WTC11 (cell line): ENCODE measurements around the gene ENPP6. TPM values are rescaled to one million over a fixed set of nuclear protein-coding genes. Genes with fewer than 3 reads are reported as not detected.

Experiments
- ATAC-seq: fragments of 200-7000 bp; cut with Tn5 transposase; 2 replicates; pipeline ENCODE4 v1.10.0; 2021; ENCODE audit warnings: mild to moderate bottlenecking, moderate library complexity
- CTCF ChIA-PET: fragments of 300-600 bp; sonication (Branson Sonifier 250); formaldehyde crosslinking; loops from one replicate; lab custom pipeline; 2021; ENCODE audit warnings: antibody characterized with exemption; lab: Charles Lee
- POLR2A ChIA-PET: fragments of 350-600 bp; sonication (Branson Sonifier 250); formaldehyde crosslinking; loops from one replicate; lab custom pipeline; 2021; ENCODE audit warnings: antibody characterized with exemption; lab: Charles Lee
- DNase-seq: peaks from one replicate; pipeline ENCODE4 v3.0.0; 2021; ENCODE audit warnings: low spot score
- H3K27ac Mint-ChIP-seq: 2 replicates; pipeline ENCODE4 v1.8.0; 2021; ENCODE audit warnings: mixed read lengths
- H3K27me3 Mint-ChIP-seq: 2 replicates; pipeline ENCODE4 v1.8.0; 2021; ENCODE audit warnings: low read depth, mild to moderate bottlenecking, moderate library complexity, mixed read lengths
- H3K36me3 Mint-ChIP-seq: 2 replicates; pipeline ENCODE4 v1.8.0; 2021; ENCODE audit warnings: mixed read lengths
- H3K4me1 Mint-ChIP-seq: 2 replicates; pipeline ENCODE4 v1.8.0; 2022; ENCODE audit warnings: mixed read lengths
- H3K4me3 Mint-ChIP-seq: 2 replicates; pipeline ENCODE4 v1.8.0; 2021; ENCODE audit warnings: mild to moderate bottlenecking, moderate library complexity, mixed read lengths
- H3K9me3 Mint-ChIP-seq: 2 replicates; pipeline ENCODE4 v1.8.0; 2021; ENCODE audit warnings: mixed read lengths
- ATF1 ChIP-seq: sonication (generic); formaldehyde crosslinking; IDR thresholded peaks from 2 replicates; pipeline ENCODE4 v1.8.1; 2023; ENCODE audit warnings: mild to moderate bottlenecking, moderate library complexity, missing genetic modification reagents
- ESRRA ChIP-seq: sonication (generic); formaldehyde crosslinking; IDR thresholded peaks from 2 replicates; pipeline ENCODE4 v1.8.1; 2022; ENCODE audit warnings: mild to moderate bottlenecking, missing genetic modification reagents, borderline replicate concordance
- FOXK1 ChIP-seq: sonication (generic); formaldehyde crosslinking; IDR thresholded peaks from 2 replicates; pipeline ENCODE4 v1.8.0; 2022; ENCODE audit warnings: mild to moderate bottlenecking, moderate library complexity, missing genetic modification reagents
- FOXP1 ChIP-seq: sonication (generic); formaldehyde crosslinking; IDR thresholded peaks from 2 replicates; pipeline ENCODE4 v1.8.0; 2022; ENCODE audit warnings: missing genetic modification reagents, mild to moderate bottlenecking, moderate library complexity, borderline replicate concordance
- GRHL2 ChIP-seq: fragments of 250-450 bp; sonication (Bioruptor Pico); IDR thresholded peaks from 2 replicates; pipeline ENCODE4 v1.8.0; 2022; ENCODE audit warnings: mild to moderate bottlenecking, moderate library complexity; ENCODE audit not compliant: insufficient replicate concordance, severe bottlenecking
- NR2C2 ChIP-seq: sonication (generic); formaldehyde crosslinking; IDR thresholded peaks from 2 replicates; pipeline ENCODE4 v1.8.0; 2022; ENCODE audit warnings: mild to moderate bottlenecking, missing genetic modification reagents
- NR3C1 ChIP-seq: sonication (generic); formaldehyde crosslinking; conservative IDR thresholded peaks from 2 replicates; pipeline ENCODE4 v1.8.1; 2023; ENCODE audit warnings: low read depth, mild to moderate bottlenecking, missing genetic modification reagents
- RELA ChIP-seq: sonication (generic); formaldehyde crosslinking; IDR thresholded peaks from 2 replicates; pipeline ENCODE4 v1.8.1; 2022; ENCODE audit warnings: missing genetic modification reagents, mild to moderate bottlenecking, borderline replicate concordance
- TEAD1 ChIP-seq: sonication (generic); formaldehyde crosslinking; IDR thresholded peaks from 2 replicates; pipeline ENCODE4 v1.8.0; 2022; ENCODE audit warnings: mild to moderate bottlenecking, missing genetic modification reagents
- ZNF512 ChIP-seq: sonication (generic); formaldehyde crosslinking; IDR thresholded peaks from 2 replicates; pipeline ENCODE4 v1.8.1; 2022; ENCODE audit warnings: missing genetic modification reagents, borderline replicate concordance
- total RNA-seq: library from RNA; stranded (reverse); gene quantifications from 3 replicates; pipeline ENCODE4 v1.2.3, GENCODE V29; 2021
- TF ChIP-seq, protein P1 (sequence below): fragments of 250-450 bp; sonication (Bioruptor Pico); conservative IDR thresholded peaks from 2 replicates; pipeline ENCODE4 v1.9.0; 2021; ENCODE audit warnings: mild to moderate bottlenecking
- TF ChIP-seq, protein P2 (sequence below): sonication (generic); formaldehyde crosslinking; IDR thresholded peaks from 2 replicates; pipeline ENCODE4 v1.8.1; 2023; ENCODE audit warnings: mild to moderate bottlenecking, missing genetic modification reagents
- TF ChIP-seq, protein P3 (sequence below): sonication (generic); formaldehyde crosslinking; IDR thresholded peaks from 2 replicates; pipeline ENCODE4 v1.8.0; 2022; ENCODE audit warnings: mild to moderate bottlenecking, missing genetic modification reagents
- TF ChIP-seq, protein P4 (sequence below): fragments of 200-600 bp; IDR thresholded peaks from 2 replicates; pipeline ENCODE4 v1.8.0; 2022; ENCODE audit warnings: antibody characterized with exemption
- TF ChIP-seq, protein P5 (sequence below): sonication (generic); formaldehyde crosslinking; IDR thresholded peaks from 2 replicates; pipeline ENCODE4 v1.8.0; 2022; ENCODE audit warnings: mild to moderate bottlenecking, missing genetic modification reagents

The ENPP6 gene
- total RNA-seq, 1 experiment from 2014 or later: 0.09 TPM

GRCh38 chr4:184148738-184149637 lies 68.7 kb downstream of the ENPP6 start:
- POLR2A ChIA-PET: no interaction called here
- Mint-ChIP-seq H3K9me3 (no peaks in the 10 kb centered on the region; the same call in 1 of the 2 replicates), H3K36me3 (no peaks in the 10 kb centered on the region), H3K4me3 (no peak overlapping the region), H3K27ac (no peak overlapping the region), H3K4me1 (peaks cover 8% of the 10 kb centered on the region), H3K27me3 (no peaks in the 10 kb centered on the region)
- TF ChIP-seq NR2C2: no peak
- TF ChIP-seq, protein P1, sequence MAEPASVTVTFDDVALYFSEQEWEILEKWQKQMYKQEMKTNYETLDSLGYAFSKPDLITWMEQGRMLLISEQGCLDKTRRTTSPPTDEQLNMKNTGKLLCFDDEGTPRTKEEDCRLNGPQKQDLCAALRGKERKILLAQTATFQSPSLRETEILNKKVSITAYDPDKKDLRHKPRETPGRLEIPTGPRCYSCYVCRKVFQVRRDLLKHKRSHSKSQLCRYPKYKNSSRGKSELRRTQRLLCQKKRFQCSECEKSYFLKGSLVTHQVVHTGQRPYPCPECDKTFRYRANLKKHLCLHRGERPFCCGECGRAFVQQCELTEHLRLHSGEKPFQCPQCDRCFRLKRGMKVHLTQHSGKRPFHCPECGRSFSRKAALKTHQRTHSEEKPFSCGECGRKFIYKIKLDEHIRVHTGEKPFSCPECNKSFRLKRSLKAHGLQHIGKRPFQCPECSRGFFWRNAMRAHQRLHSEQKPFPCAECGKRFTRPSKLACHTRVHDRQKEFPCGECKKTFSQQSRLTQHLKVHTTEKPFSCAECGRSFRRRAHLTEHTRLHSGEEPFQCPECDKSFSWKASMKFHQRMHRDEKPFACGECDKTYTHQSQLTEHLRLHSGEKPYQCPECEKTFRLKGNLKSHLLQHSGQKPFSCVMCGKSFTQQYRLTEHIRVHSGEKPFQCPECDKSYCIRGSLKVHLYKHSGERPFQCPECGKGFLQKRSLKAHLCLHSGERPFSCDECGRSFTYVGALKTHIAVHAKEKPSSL (CRISPR knock-in tag): no peak
- CTCF ChIA-PET: interaction anchor here (1.0 kb wide), 1 partner anchor 52 kb away, joined by 4 read pairs; no protein-coding TSS in a partner anchor
- DNase-seq (no peak), ATAC-seq (no peak)

DNA sequence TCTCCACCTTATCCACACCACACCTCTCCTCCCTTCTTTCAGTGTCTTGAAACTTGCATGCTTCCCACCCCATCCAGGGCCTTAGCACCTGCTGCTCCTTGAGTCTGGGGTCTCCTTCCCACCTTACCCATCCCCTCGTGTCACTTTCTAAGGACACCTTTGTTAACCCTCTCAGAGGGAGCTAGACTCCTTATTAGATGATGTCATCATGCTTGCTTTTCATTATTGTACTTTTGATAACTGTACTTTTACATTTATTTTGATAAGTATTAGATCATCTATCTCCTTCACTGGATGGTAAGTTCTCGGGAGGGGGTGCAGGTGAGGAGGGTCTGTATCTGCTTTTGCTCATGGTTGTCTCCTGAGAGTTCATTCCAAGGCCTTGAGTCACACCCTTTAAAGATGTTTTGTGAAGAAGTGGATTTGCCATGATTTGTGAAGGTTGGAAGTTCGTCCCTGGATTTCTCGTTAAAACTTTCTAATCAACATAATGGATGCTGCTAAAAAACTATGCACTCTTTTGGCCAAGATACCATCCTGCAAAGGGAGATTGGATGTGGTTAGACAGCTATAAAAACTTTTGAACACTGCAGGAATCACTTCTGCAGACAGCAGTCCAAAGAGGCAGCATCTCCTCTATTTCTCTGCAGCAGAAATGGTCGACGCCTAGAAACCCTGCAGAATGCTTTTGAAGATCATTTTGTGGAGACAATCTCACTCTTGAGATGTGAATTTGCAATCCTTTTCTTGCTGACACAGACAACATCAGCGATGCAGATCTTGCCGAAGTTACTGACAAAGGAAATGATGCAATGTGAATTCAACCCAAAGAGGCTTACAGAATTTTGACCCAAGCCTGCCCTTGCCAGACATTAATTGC lies 69.6 kb downstream of the ENPP6 start:
- TF ChIP-seq, protein P1 (CRISPR knock-in tag): no peak
- TF ChIP-seq ESRRA: no peak
- no peak for TF ChIP-seq TEAD1 (CRISPR knock-in tag)
- no peak for TF ChIP-seq NR3C1 (CRISPR knock-in tag)
- TF ChIP-seq, protein P2, sequence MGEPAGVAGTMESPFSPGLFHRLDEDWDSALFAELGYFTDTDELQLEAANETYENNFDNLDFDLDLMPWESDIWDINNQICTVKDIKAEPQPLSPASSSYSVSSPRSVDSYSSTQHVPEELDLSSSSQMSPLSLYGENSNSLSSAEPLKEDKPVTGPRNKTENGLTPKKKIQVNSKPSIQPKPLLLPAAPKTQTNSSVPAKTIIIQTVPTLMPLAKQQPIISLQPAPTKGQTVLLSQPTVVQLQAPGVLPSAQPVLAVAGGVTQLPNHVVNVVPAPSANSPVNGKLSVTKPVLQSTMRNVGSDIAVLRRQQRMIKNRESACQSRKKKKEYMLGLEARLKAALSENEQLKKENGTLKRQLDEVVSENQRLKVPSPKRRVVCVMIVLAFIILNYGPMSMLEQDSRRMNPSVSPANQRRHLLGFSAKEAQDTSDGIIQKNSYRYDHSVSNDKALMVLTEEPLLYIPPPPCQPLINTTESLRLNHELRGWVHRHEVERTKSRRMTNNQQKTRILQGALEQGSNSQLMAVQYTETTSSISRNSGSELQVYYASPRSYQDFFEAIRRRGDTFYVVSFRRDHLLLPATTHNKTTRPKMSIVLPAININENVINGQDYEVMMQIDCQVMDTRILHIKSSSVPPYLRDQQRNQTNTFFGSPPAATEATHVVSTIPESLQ (CRISPR knock-in tag): no peak
- TF ChIP-seq, protein P3, sequence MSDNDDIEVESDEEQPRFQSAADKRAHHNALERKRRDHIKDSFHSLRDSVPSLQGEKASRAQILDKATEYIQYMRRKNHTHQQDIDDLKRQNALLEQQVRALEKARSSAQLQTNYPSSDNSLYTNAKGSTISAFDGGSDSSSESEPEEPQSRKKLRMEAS (CRISPR knock-in tag): no peak
- no peak for TF ChIP-seq GRHL2 (CRISPR knock-in tag)
- TF ChIP-seq, protein P4, sequence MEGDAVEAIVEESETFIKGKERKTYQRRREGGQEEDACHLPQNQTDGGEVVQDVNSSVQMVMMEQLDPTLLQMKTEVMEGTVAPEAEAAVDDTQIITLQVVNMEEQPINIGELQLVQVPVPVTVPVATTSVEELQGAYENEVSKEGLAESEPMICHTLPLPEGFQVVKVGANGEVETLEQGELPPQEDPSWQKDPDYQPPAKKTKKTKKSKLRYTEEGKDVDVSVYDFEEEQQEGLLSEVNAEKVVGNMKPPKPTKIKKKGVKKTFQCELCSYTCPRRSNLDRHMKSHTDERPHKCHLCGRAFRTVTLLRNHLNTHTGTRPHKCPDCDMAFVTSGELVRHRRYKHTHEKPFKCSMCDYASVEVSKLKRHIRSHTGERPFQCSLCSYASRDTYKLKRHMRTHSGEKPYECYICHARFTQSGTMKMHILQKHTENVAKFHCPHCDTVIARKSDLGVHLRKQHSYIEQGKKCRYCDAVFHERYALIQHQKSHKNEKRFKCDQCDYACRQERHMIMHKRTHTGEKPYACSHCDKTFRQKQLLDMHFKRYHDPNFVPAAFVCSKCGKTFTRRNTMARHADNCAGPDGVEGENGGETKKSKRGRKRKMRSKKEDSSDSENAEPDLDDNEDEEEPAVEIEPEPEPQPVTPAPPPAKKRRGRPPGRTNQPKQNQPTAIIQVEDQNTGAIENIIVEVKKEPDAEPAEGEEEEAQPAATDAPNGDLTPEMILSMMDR: no peak
- no peak for TF ChIP-seq FOXP1
- TF ChIP-seq FOXK1 (CRISPR knock-in tag): no peak
- TF ChIP-seq ZNF512 (CRISPR knock-in tag): no peak
- TF ChIP-seq RELA (CRISPR knock-in tag): no peak
- TF ChIP-seq ATF1 (CRISPR knock-in tag): no peak
- TF ChIP-seq, protein P5, sequence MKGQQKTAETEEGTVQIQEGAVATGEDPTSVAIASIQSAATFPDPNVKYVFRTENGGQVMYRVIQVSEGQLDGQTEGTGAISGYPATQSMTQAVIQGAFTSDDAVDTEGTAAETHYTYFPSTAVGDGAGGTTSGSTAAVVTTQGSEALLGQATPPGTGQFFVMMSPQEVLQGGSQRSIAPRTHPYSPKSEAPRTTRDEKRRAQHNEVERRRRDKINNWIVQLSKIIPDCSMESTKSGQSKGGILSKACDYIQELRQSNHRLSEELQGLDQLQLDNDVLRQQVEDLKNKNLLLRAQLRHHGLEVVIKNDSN (CRISPR knock-in tag): no peak
- H3K36me3 Mint-ChIP-seq: no peaks in the 10 kb centered on the region
- ChIA-PET POLR2A (no interaction called here), CTCF (interaction anchor here (1.0 kb wide), 1 partner anchor 51 kb away, joined by 4 read pairs; no protein-coding TSS in a partner anchor)
- no peaks in the 10 kb centered on the region; the same call in 1 of the 2 replicates for H3K9me3 Mint-ChIP-seq
- no peak for ATAC-seq
- DNase-seq: no peak
- H3K4me1 Mint-ChIP-seq: peaks cover 10% of the 10 kb centered on the region
- H3K27me3 Mint-ChIP-seq: peaks cover 4% of the 10 kb centered on the region; the same call in 1 of the 2 replicates
- no peak overlapping the region for H3K27ac Mint-ChIP-seq
- H3K4me3 Mint-ChIP-seq: no peak overlapping the region
